Epithelial cell of prostate (primary cell): ENCODE data around the gene UPK1A.
A peak's percentile ranks its signal among the peaks of the same experiment; 100 is the strongest.
"Not testable (repeated sequence)": the region's sequence is repeated elsewhere in the genome, so short reads cannot be mapped to it uniquely, and the experiment has no call there.

Experiments
- DNase-seq: peaks from one replicate; pipeline ENCODE4 v3.0.0-alpha.2; 2011; ENCODE audit warnings: low read depth, low spot score
- H3K27ac ChIP-seq: fragments of 450-650 bp; 2 replicates; pipeline ENCODE4 v1.5.1; 2017; ENCODE audit warnings: mild to moderate bottlenecking

Gene UPK1A

GRCh38 chr19:35644206-35644986, 21.9 kb upstream of the UPK1A start:
- peak; percentile 80 for DNase-seq
- H3K27ac ChIP-seq = peak overlapping the region; percentile 69

DNA sequence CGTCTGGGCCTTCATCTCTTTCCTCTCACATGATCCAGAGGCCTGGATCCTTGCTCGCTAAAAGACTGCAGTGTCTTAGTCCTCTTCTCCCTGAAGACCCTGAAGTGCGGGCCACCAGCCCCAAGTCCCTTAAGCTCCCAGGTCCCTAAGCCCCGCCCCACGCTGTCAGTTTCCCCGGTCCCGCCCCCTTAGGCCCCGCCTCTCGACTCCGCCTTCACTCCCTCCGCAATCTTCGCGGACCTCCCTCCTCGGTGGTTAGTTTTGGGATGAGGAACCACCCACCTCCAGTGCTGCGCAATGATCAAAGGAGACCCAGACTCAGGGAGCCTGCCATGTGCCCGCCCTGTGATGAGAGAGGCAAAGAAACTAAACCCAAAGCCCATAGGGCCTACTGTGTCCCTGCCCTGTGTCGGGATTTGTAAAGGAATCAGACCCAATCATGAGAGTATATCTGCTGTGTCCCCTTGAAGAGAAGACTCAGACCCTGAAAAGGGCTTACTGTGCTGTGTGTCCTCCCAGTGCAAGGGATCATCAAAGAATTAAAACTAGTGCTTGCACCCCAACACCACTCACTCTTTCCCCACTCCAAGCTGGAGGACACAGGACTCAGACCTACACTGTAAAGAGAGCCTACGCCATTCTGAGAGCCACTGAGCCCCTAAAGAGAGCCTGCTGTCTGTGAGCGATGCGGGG, 21.2 kb upstream of the UPK1A start:
- peak overlapping the region; percentile 69 for H3K27ac ChIP-seq
- no peak for DNase-seq

GRCh38 chr19:35645680-35646511, 20.4 kb upstream of the UPK1A start:
- DNase-seq = no peak
- no peak overlapping the region for H3K27ac ChIP-seq

DNA sequence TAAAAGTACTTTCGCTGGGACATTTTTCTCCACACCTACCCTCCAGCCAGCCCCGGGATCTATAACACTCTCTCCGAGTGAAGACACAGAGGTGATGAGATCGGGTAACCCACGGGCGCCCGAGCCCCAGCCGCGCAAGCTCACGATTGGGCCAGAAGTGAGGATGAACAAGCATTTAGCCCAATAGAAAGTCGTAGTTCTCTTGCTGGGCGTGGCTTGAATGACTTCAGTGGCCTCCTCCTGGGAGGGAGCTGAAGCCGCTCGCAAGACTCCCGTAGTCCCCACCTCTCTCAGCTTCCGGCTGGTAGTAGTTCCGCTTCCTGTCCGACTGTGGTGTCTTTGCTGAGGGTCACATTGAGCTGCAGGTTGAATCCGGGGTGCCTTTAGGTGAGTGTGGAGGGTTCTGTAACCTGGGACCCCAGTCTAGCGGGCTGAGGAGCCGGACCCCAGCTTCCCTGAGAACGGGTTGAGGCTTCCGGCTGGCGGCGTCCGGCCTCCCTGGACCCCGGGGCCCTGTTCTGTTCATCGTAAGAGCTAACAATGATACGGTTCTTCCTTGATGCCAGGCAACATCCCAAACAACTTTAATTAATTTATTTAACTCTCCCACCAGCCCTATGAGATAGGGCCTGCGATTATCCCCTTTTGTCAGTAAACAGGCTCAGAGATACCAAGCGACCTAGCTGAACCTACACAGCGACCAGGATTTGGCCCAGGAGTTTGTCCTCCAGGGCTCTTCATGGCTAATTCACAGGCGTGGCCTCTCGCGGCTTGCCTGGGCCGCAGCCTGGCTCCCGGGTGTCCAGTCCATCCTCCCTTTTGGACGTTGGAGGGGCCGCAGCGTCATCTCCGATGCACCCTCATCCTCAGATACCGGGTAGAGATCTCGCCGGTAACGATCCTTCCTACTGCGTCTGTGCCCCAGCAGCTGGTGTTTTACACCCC, 18.0 kb upstream of the UPK1A start, which contains the start of gene COX6B1:
COX6B1 (plus strand) TSS at position 307 of the 945 bp plus-strand sequence. CDS start 2,921 bp downstream, outside the sequence.
- peak; percentile 84 for DNase-seq
- peak within 1 kb of the TSS; percentile 45 for H3K27ac ChIP-seq

DNA sequence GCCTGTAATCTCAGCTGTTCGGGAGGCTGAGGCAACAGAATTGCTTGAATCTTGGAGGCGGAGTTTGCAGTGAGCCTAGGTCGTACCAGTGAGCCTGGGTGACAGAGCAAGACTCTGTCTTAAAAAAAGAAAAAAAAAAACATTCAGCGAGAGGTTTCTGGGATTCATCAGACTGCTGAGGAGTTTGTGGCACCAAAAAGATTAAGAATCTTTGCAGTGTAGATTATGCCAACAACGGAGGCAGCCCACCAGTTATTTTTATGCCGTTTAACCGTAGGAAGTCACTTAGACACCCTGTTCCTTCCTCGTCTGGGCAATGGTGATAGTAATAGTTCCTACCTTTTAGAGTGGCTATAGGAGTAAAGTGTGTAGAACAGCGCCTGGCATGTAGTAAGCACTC, 15.7 kb upstream of the UPK1A start:
- DNase-seq = no peak

DNA sequence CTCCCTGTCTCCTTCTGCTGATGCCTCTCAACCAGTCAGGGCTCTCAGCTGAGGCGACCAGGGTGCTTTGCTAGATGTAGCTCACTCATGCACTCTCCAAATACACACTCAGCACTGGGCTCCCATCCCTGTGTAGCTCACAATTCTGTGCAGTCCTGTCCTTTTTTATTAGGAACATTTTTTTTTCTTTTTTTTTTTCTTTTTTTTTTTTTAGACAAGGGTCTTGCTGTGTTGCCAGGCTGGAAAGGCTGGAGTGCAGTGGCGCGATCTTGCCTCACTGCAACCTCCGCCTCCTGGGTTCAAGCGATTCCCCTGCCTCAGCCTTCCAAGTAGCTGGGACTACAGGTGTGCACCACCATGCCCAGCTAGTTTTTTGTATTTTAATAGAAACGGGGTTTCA, 11.5 kb upstream of the UPK1A start:
- not testable (repeated sequence) for DNase-seq, H3K27ac ChIP-seq

More for the DNA sequence above, 15.7 kb upstream of the UPK1A start:
- no peak overlapping the region for H3K27ac ChIP-seq

DNA sequence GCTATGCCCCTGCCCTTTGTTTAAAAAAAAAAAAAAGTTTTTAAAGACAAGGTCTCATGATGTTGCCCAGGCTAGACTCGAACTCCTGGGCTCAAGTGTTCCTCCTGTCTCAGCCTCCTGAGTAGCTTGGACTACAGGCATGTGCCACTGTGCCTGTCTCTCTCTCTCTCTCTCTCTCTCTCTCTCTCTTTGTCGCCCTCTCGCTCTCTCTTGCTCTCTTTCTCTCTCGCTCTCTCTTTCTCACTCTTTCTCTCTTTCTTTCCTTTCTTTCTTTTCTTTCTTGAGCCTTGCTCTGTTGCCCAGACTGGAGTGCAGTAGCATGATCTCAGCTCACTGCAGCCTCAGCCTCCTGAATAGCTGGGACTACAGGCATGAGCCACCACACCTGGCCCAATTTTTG, 10.7 kb upstream of the UPK1A start:
- no peak overlapping the region for H3K27ac ChIP-seq
- no peak for DNase-seq

DNA sequence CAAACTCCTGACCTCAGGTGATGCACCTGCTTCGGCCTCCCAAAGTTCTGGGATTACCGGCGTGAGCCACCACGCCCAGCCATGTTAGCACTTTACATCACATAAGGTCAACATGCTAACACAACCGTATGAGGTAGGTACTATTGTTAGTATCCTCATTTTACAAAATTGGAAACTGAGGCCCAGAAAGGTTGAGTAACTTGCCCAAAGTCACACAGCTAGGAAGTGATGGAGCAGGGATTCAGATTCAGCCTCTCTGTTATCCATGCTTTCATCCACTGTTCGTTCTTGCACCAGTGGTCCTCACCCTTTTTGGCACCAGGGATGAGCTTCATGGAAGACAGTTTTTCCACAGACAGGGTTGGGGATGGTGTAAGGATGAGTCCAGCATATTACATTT, 9.6 kb upstream of the UPK1A start:
- H3K27ac ChIP-seq = no peak overlapping the region
- no peak for DNase-seq

DNA sequence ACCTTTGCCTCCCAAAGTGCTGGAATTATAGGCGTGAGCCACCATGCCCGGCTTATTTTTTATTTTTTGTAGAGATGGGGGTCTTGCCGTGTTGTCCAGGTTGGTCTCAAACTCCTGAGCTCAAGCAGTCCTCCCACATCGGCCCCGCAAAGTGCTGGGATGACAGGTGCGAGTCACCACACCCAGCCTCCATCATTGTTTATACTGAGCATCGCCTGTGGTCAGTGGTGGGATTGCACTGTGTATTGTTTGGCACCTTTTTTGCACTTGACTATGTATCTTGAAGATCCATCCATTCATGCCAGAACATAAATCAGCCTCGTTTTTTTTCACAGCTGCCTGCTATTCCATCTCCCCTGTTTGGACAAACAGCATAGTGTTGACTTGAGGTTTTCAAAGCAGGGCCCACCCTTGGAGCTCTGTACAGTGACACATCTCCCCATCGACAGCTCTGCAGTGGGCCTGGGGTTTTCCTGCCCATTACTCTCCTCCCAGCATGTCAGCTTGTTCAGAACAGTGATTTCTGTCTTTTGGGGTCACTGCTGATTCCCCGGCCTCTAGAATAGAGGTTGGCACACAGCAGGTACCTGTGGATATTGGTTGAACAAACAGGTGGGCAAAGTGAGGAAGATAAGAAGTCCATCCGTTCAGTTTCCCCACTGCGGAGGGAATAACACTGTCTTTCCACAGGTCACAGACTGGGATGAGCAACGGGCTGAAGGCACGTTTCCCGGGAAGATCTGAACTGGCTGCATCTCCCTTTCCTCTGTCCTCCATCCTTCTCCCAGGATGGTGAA, 8.2 kb upstream of the UPK1A start:
- DNase-seq = no peak
- no peak overlapping the region for H3K27ac ChIP-seq

DNA sequence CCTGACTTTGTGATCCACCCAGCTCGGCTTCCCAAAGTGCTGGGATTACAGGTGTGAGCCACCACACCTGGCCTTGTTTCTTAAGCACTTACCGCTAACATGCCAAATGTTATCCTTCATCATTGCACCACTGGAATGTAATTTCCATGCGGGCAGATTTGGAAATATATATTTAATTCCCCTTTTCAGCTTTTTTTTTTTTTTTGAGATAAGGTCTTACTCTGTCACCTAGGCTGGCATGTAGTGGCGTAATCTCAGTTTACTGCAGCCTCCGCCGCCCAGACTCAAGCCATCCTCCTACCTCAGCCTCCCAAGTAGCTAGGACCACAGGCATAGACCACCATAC, 4.3 kb upstream of the UPK1A start:
- DNase-seq = no peak
- no peak overlapping the region for H3K27ac ChIP-seq

- no peak overlapping the region for H3K27ac ChIP-seq
- no peak for DNase-seq
Observed at GRCh38 chr19:35663981-35664380, 2.3 kb upstream of the UPK1A start.

DNA sequence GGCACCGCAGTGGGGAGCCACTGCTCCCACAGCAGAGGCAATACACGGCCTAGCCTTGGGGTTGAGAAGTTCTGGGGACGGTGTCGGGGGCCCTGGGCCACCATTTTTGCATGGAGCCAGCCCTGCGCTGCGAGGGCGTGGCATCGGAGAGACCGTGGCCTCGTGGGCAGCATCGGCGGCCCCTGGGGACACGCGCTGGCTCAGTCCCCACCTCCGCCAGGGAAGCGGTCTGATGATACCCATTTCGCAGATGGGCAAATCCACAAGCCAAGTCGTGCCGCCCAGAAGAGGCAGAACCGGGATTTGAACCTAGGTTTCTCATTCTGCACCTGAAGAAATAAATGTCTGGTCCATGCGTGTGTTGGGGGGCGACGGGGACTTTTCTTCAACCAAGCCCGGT, 1.2 kb upstream of the UPK1A start:
- no peak overlapping the region for H3K27ac ChIP-seq
- no peak for DNase-seq

DNA sequence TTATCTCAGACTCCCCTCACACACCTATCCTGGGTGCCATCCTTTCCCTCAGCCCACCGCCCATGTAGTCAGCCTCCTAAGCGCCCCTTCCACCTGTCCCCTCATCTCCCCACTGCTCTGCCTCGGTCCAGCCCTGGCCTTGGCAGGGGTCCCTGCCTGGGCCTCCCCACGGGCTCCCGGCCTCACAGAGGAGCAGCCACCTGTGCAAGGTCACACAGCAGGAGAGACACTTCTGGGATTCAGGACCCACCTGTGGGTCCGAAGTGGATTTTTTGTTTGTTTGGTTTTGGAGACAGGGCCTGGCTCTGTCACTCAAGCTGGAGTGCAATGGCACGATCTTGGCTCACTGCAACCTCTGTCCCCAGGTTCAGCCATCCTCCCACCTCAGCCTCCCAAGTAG, 713 bp upstream of the UPK1A start:
- no peak for DNase-seq
- H3K27ac ChIP-seq = no peak overlapping the region

DNA sequence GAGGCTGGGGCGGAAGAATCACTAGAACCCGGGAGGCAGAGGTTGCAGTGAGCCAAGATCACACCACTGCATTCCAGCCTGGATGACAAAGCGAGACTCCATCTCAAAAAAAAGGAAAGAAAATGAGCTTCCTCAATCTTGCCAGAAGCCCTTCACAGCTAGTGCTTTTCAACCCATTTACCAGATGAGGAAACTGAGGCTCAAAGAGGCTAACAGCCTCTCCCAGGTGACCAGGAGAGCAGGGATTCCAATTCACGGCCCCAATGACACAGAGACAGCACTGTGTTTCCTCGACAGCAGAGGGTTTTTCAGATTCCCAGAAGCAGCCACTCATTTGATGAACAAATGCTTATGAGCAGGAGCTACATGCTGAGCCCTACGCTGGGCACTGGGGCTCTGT, 3.2 kb downstream of the UPK1A start:
- no peak for DNase-seq
- H3K27ac ChIP-seq = no peak overlapping the region

DNA sequence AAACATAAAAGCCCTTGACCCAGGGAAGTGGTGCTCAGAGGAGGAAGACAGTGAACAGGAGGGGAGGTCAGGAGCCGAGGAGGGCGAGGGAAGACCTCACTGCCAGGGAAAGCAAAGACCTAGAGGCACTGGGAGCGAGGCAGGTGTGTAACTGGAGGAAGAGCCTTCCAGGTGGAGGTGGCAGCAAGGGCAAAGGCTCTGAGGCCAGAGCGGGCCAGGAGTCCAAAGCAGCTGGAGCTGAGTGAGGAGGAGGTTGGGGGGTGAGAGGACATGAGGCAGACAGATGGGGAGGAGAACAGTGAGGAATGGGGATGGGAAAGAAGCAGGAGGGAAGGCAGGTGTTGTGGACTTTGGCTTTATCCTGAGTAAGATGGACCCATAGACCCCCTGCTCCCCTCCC, 3.7 kb downstream of the UPK1A start:
- no peak for DNase-seq
- H3K27ac ChIP-seq = no peak overlapping the region

- DNase-seq = no peak
- no peak overlapping the region for H3K27ac ChIP-seq
Observed at GRCh38 chr19:35670686-35671085, 4.4 kb downstream of the UPK1A start.

GRCh38 chr19:35671818-35672217, 5.5 kb downstream of the UPK1A start:
- DNase-seq = no peak
- H3K27ac ChIP-seq = no peak overlapping the region

DNA sequence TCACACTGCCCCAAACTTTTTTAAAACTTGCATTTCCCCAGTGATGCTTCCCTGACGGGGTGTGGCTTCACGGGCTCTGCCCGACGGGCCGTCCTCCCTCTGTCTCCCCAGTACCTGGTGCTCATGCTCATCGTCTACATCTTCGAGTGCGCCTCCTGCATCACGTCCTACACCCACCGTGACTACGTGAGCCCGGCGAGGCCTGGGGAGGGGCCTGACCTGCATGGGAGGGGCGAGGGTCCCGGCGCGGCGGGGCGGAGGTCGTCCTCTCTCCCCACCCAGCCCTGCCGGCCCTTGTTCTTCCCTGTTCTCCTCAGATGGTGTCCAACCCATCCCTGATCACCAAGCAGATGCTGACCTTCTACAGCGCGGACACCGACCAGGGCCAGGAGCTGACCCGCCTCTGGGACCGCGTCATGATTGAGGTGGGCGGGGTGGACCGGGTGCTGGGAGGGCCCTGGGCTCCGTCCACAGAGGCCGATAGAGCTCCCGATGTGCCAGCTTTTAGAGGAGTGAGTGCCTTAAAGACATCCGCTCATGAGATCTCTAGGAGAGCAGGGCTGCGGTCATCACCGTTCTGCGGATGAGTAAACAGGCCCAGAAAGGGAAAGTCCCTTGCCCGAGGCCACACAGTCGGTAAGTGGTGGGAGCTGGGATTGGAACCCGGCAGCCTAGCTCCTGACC, 6.9 kb downstream of the UPK1A start:
- DNase-seq = no peak
- no peak overlapping the region for H3K27ac ChIP-seq
